OCI-LY3 (cell line): ENCODE results near the gene CTSO.

Experiments
- EZH2phosphoT487 ChIP-seq: fragments of 200-600 bp; shearing (Covaris generic); IDR thresholded peaks from 2 replicates; pipeline ENCODE4 v1.6.1; 2018; ENCODE audit warnings: antibody characterized with exemption, mixed run types, low read depth
- TF ChIP-seq, protein P1 (sequence below): fragments of 200-600, 300-600 bp; sonication (generic); IDR thresholded peaks from 2 replicates; pipeline ENCODE4 v1.5.1; 2014; ENCODE audit warnings: antibody characterized with exemption, low read length, low read depth

DNA sequence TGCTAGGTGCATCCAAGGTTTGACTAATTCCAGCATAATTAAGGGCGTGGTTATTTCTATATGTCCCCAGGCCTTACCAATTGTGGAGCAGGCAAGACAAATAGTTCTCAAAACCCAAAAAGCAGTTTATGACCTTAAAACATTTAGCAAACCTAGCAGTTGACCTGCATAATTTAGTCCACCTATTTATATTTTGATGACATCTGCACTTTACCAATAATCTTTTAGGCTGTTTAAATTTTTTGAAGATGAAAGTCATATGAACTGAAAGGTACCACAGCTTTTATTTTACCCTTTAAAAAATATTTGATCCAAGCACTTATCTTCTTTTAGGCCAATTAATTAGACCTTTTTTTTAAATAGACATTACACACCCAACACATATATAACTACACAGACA, 77.8 kb downstream of the CTSO start:
- TF ChIP-seq, protein P1, sequence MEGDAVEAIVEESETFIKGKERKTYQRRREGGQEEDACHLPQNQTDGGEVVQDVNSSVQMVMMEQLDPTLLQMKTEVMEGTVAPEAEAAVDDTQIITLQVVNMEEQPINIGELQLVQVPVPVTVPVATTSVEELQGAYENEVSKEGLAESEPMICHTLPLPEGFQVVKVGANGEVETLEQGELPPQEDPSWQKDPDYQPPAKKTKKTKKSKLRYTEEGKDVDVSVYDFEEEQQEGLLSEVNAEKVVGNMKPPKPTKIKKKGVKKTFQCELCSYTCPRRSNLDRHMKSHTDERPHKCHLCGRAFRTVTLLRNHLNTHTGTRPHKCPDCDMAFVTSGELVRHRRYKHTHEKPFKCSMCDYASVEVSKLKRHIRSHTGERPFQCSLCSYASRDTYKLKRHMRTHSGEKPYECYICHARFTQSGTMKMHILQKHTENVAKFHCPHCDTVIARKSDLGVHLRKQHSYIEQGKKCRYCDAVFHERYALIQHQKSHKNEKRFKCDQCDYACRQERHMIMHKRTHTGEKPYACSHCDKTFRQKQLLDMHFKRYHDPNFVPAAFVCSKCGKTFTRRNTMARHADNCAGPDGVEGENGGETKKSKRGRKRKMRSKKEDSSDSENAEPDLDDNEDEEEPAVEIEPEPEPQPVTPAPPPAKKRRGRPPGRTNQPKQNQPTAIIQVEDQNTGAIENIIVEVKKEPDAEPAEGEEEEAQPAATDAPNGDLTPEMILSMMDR = no peak
- no peak for TF ChIP-seq EZH2phosphoT487
